ENCODE measurements around the gene SMARCE1. TPM values are rescaled to one million over a fixed set of nuclear protein-coding genes. Genes with fewer than 3 reads are reported as not detected.
A peak's percentile ranks its signal among the peaks of the same experiment; 100 is the strongest.

The SMARCE1 gene
- total RNA-seq, 1 donor from 2014 or later, result 52.8 TPM

GRCh38 chr17:40612599-40613244, 34.9 kb downstream of the SMARCE1 start:
- DNase-seq (ENCODE audit: low read depth in 2 of 2), result no peak

GRCh38 chr17:40611840-40612474, 35.7 kb downstream of the SMARCE1 start:
- DNase-seq (ENCODE audit: low read depth in 2 of 2), result no peak

- DNase-seq (ENCODE audit: low read depth in 2 of 2), result no peak
Measured at GRCh38 chr17:40610359-40610758, 37.3 kb downstream of the SMARCE1 start.

- DNase-seq (ENCODE audit: low read depth in 2 of 2), result peak in 1 of 2 donors; percentile 41
Measured at GRCh38 chr17:40608061-40608581, 39.5 kb downstream of the SMARCE1 start.

- no peak for DNase-seq (ENCODE audit: low read depth in 2 of 2)
Measured at GRCh38 chr17:40607641-40608040, 40.0 kb downstream of the SMARCE1 start.

GRCh38 chr17:40606548-40607353, 40.9 kb downstream of the SMARCE1 start:
- DNase-seq (ENCODE audit: low read depth in 2 of 2), result no peak

GRCh38 chr17:40605306-40605705, 42.3 kb downstream of the SMARCE1 start:
- no peak for DNase-seq (ENCODE audit: low read depth in 2 of 2)

GRCh38 chr17:40604327-40605080, 43.1 kb downstream of the SMARCE1 start:
- DNase-seq (ENCODE audit: low read depth in 2 of 2), result no peak

- no peak for DNase-seq (ENCODE audit: low read depth in 2 of 2)
Measured at GRCh38 chr17:40602445-40603443, 44.9 kb downstream of the SMARCE1 start.

GRCh38 chr17:40600486-40601046, 47.1 kb downstream of the SMARCE1 start:
- DNase-seq (ENCODE audit: low read depth in 2 of 2), result no peak

GRCh38 chr17:40599468-40599763, 48.2 kb downstream of the SMARCE1 start:
- no peak for DNase-seq (ENCODE audit: low read depth in 2 of 2)

- no peak for DNase-seq (ENCODE audit: low read depth in 2 of 2)
Measured at GRCh38 chr17:40598619-40599467, 48.8 kb downstream of the SMARCE1 start.

GRCh38 chr17:40598301-40598618, 49.4 kb downstream of the SMARCE1 start:
- DNase-seq (ENCODE audit: low read depth in 2 of 2), result no peak

- DNase-seq (ENCODE audit: low read depth in 2 of 2), result no peak
Measured at GRCh38 chr17:40597556-40598300, 49.9 kb downstream of the SMARCE1 start.

- no peak for DNase-seq (ENCODE audit: low read depth in 2 of 2)
Measured at GRCh38 chr17:40597156-40597555, 50.5 kb downstream of the SMARCE1 start.

- DNase-seq (ENCODE audit: low read depth in 2 of 2), result peak in 1 of 2 donors; percentile 42
Measured at GRCh38 chr17:40596261-40596919, 51.2 kb downstream of the SMARCE1 start.

GRCh38 chr17:40590742-40591141, 56.9 kb downstream of the SMARCE1 start:
- DNase-seq (ENCODE audit: low read depth in 2 of 2), result no peak

GRCh38 chr17:40588552-40588951, 59.1 kb downstream of the SMARCE1 start:
- DNase-seq (ENCODE audit: low read depth in 2 of 2), result peak in 1 of 2 donors; percentile 21
